Activated T-cell treated with anti-CD3 and anti-CD28 coated beads for 4 hours (primary cell): ENCODE measurements around the gene OR6S1.
A peak's percentile ranks its signal among the peaks of the same experiment; 100 is the strongest.

Experiments used
- DNase-seq: peaks from one replicate; pipeline ENCODE4 v3.0.0-alpha.2; 2020

The OR6S1 gene

GRCh38 chr14:20641591-20641990, at the start of gene OR6S1:
OR6S1 (minus strand) TSS chr14:20641691; CDS start chr14:20641691, 0 bp downstream.
- DNase-seq: no peak

DNA sequence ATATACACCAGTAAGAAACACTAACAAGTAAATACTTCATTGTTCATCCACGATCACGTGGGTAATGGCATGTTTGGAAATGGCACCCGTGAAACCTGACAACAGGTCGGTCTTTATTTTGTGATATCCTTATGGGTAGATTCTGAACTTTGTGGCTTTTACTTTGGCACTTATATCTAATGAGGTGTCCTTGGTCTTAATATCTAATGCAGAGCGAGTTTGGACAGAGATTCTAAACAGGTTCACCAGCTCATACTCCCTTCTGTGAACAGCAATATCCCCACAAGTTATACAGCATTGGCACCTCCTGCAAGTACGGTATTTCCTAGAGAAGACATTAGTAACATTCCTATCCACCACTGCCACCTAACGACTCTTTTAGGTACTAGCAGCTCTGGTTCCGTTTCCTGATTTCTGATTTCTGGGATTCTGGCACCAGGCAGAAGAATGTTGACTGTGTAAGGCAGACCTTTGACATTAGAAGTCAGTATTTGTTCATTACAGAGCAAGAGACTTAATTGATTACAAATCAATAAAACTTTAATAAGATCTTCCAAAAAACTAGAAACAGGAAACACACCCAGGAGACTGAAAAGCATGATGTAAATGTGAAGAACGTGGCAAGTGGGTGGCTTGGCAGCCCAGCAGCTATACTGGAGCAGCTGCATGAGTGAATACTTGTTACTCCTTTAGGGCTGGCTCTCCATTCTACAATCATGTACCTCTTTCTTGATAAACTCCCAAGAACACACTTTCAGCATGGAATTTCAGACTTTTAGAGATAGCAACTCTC, 49.6 kb upstream of the OR6S1 start:
- DNase-seq: peak; percentile 27

DNA sequence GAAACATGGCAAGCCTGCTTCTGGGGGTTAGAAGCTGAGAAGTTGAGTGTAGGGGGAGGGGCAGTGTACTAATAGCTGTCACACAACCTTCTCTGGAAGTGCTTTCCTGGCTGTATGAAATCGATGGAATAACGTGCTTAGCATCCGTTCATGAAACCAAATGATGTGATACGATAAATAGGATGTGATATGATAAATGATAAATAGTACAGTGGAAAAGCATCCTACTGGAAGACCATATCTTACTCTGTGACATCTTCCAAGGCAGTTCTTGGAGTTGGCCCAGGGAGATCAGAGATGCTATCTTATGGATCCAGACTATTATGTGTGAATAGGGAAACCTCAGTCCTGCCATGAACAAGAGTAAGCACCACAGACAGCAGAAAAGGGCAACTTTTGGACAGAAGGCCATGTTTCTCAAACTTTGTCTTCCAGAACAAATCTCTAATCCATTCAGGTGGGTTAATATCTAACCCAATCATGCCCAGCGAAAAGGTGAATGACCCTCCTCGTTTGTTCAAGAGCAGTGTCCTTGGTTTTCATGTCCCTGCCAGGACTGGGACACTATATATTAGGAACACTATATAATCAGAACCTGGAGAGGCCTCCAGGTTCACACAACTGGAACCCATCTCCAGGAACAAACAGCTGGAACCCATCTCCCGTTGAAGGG, 46.8 kb upstream of the OR6S1 start, which contains the start of gene ANG:
Gene ANG, plus strand, starts transcription at position 598 of the 673 bp plus-strand sequence. CDS start 4,801 bp downstream, outside the sequence.
- DNase-seq: no peak

GRCh38 chr14:20687362-20688166, 46.1 kb upstream of the OR6S1 start:
- no peak for DNase-seq

- no peak for DNase-seq
Observed at GRCh38 chr14:20686386-20687143, 45.1 kb upstream of the OR6S1 start.

DNA sequence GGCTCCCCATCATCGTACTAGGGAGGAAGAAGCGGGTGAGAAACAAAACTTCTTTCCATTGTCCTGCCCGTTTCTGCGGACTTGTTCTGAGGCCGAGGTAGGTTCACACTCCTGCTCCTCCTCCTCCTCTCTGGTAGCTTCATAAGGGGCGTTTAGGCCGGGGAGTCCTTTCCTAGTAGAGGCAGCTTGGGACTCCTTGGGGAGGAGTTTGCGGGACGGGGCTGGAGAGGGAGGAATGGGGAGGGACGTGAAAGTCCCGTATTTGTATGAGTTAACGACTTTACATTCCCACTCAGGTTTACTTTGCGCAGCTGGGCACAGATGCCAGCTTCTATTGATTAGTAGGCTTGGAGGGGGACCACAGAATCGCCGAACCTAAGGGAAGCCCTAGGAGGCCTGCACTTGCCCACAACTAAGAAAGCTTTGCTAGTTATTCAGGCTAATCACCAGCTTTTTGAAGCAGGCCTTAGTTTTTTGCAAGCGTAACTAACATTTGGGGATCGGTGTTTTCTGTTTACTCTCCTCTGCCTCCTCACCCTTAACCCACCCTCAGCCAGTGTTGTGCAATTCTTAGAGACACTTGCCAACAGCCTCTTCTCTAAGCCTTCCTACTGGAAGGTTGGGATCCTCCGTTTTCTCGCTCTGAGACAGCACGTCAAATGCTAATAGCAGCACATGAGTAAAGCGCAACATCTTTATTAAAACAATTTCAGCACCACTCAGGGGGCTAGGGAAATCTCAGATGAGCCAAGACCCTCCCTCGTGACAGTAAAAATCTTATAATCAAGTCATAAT, 43.4 kb upstream of the OR6S1 start:
- no peak for DNase-seq

GRCh38 chr14:20683891-20684661, 42.6 kb upstream of the OR6S1 start, which contains the start of gene RNASE4:
RNASE4 (plus strand) TSS chr14:20684560; CDS start chr14:20699372, 14,812 bp downstream.
- peak; percentile 80 for DNase-seq

DNA sequence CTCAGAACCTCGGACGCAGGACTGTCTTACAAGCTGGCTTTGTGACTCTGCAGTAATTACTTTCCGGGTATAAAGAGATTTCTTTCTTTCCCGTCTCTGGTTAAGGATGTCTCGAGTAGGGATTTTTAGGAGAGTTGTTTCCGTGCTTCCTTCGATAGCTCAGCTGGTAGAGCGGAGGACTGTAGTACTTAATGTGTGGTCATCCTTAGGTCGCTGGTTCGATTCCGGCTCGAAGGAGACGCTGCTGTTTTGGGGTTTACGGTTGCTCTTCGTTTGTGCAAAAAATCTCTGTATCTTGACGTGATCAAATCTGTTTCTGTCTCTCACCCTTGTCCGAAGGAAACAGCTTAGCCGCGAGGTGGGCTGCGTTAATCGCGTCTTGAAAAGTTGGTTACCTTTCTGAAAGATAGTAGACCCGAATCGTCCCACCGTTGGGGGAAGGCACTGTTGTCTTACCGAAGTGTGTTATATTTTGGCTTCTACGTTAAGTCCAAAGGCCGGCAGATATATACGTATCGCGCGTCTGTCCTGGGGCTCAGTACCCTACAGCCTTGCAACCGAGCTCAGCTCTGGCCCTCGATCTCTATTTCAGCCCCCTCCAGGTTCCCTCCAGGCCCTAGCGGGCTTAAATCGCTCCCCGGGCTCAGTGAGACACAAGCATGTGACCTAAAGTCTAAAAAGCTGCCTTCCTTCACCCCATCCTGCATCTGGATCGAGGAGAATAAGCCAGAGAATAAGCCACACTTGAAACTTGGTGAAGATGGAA, 41.8 kb upstream of the OR6S1 start:
- DNase-seq: peak; percentile 78

GRCh38 chr14:20682435-20683124, 41.1 kb upstream of the OR6S1 start:
- peak; percentile 60 for DNase-seq

- DNase-seq: no peak
Observed at GRCh38 chr14:20682127-20682434, 40.6 kb upstream of the OR6S1 start.

GRCh38 chr14:20681348-20682126, 40.0 kb upstream of the OR6S1 start:
- peak; percentile 92 for DNase-seq

- DNase-seq: peak; percentile 39
Observed at GRCh38 chr14:20680843-20681347, 39.4 kb upstream of the OR6S1 start.

DNA sequence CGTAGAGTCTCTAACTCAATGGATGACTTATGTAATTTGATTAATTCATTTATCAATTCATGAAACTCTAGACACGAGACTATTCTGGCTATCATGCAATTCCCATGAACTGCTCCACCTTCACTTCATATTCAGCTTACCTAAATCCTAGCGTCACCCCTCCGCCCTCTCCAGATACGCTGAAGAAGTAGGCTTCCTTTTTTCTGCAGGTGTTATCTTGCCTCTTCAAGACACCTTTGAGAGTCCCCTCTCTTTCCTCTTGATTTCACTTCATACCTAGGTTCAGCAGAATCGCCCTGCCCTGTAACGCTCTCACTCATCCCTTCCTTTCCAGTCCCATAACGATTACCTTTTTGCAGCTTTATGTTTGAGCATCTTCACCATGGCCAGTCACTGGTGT, 38.9 kb upstream of the OR6S1 start:
- no peak for DNase-seq

GRCh38 chr14:20679907-20680306, 38.4 kb upstream of the OR6S1 start:
- DNase-seq: no peak

DNA sequence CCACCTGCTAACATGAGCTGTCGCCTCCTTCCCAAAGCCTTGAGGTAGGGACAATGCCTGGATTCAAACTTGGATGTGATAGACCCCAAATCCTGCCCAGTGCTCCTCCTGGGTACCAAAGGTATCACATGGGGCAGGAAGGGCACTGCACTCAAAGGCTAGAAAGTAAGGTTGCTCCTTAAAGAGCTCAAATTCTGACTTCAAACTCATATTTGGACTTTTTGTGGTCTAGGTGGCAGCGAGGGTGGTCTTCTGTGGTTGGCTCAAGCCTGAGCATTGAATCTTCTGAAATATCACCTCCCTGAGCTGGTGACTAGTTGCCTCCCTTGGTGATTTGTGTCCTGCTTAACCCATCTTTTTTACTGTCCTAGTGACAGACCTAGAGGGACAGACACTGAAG, 34.6 kb upstream of the OR6S1 start:
- DNase-seq: no peak

DNA sequence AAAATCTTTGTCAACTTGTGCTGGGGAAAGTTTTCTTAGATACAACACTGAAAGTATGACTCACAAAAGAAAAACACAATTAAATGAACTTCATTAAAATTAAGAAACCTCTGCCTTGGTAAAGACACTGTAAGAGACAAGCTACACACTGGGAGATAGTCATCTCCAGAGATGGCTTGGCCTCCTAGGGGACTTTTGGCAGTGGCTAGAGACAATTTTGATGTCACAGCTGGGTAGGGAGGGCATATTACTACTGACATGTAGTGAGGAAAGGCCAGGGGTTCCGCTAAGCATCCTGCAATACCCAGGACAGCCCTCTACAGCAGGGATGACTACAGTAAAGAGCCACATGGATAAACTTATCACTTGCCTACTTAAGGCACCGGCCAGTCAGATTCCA, 34.2 kb upstream of the OR6S1 start:
- DNase-seq: no peak

- DNase-seq: no peak
Observed at GRCh38 chr14:20671597-20672283, 30.2 kb upstream of the OR6S1 start.

GRCh38 chr14:20668969-20669368, 27.5 kb upstream of the OR6S1 start:
- no peak for DNase-seq
